Lung microvascular endothelial cell (primary cell): ENCODE measurements around the gene KIF6. TPM values are rescaled to one million over a fixed set of nuclear protein-coding genes. Genes with fewer than 3 reads are reported as not detected.
"Not testable (repeated sequence)": the region's sequence is repeated elsewhere in the genome, so short reads cannot be mapped to it uniquely, and the experiment has no call there.

ENCODE experiments used
- DNase-seq, 2 donors: peaks; one replicate each; pipeline versions ENCODE4 v3.0.0 to v3.0.0-alpha.2; 2010; ENCODE audit warnings: low read depth in 2 of 2
- total RNA-seq: library from RNA; depleted of rRNA; stranded (reverse); fragments of >200 nt; gene quantifications from 2 replicates; pipeline ENCODE4 v1.2.1, GENCODE V29; 2014

Gene KIF6
- total RNA-seq, 1 donor from 2014 or later: 0.40 TPM

GRCh38 chr6:39502362-39502955 lies 222.7 kb downstream of the KIF6 start:
- DNase-seq: not testable (repeated sequence)

DNA sequence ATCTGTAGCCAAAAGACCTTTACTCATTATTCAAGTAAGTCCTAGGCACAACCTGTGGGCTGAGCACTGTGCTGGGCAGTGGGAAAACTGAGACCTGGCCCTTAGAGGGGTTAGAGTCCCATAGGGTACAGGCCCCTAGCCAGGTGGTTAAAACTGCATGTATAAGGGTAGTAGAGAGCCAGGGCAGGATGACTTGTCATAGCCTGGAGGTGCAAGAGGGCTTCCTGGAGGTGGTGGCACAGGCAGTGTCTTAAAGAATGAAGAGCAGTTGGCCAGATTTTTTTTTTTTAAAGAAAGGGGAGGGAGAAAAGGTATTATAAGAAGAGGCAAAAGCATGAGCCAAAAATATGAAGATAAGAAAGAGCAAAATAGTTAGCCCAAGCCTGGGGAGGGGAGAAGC lies 226.2 kb downstream of the KIF6 start:
- DNase-seq: no peak

DNA sequence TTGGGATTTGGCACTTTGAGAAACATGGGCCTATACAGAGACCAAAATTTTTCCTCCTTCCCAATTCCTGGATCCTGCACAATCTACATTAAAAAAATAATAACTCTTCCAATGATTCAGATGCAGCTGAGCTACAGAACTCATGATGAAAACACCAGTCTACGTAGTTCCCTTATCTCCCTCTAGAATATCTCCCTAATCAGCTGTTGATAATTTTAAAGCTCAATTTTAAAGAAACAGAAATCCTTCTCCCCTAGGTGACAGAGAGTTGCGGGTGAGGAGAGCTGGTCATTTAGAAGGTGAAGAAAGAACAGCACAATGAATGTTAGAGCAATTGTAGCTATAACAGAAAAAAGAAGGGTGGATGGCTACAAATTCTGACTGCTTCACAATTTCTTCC lies 227.1 kb downstream of the KIF6 start:
- DNase-seq: no peak

DNA sequence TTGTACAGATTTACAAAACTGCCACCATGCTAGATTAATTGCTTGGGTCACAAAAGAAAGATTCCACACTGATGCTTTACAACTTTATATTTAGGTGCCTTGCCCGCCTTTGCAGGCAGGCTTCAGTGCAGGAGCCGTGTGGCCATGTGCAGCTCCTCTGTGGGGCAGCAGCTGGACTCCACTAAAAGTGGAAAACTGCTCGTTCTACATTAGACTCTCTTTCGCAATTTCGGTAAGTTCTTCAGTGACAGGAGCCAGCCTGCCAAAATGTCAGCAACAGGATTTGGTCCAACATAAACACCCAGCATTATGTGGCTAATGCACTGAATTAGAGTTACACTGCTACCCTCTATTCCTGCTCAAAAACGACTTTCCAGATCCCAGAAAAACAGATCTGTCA lies 228.3 kb downstream of the KIF6 start:
- DNase-seq: peak in 1 of 2 donors; percentile 60

- no peak for DNase-seq
Observed at GRCh38 chr6:39496456-39496855, 228.8 kb downstream of the KIF6 start.

GRCh38 chr6:39495640-39496039 lies 229.6 kb downstream of the KIF6 start:
- DNase-seq: no peak

DNA sequence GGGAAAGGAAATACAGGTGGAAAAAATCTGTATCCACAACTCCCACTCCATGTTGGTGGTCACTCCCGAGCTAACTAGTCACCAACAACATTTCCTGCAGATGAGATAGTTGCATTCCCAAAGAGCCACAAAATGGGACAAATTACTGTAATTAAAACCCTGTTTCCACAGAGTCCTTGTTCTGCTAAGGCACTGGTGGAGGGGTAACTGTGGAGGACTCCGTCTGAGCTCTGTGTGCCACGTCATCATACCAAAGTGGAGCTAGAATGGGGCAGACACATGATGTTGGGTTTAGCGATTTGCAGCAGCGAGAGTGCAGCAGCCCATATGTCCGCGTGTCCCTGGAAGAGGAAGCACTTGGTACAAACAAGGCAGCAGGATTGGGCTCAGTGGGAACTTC lies 230.2 kb downstream of the KIF6 start:
- DNase-seq: no peak

DNA sequence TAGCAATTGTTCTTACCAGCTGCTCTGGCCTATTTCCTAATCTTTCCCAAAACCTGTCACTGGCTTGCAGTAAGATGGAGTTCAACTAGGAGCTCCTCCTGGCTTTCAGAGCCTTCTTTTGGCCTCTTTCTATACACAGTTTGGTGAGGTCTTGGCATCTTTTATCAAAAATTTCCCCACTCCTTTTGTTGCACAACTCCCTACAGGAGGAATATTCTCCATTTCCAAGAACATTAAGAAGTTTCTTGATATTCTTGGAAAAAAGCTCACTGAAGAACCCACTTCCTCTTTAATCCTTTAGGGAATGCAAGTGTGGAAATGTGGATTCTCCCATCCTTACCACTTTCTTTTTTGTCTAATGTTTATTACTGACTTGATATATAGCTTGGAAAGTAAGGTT lies 231.4 kb downstream of the KIF6 start:
- no peak for DNase-seq

- no peak for DNase-seq
Observed at GRCh38 chr6:39493174-39493573, 232.0 kb downstream of the KIF6 start.

DNA sequence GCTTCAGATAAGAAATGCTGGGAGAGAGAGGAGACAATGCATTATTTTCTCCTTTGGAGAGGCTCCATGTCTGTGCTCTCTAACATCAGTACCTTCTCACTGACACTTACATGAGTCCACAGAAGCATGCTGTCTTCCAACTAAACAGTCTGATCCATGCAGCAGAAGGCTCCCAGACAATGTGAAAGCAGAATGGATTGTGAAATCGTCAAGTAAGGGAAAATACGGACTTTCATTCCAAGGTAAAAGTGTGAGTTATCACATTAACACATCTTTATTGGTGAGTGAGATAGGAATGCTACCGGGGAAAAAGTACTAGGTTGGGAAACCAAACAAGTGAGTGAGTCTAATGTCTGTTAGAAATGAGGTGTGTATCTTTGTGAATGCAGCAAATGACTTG lies 235.1 kb downstream of the KIF6 start:
- no peak for DNase-seq

DNA sequence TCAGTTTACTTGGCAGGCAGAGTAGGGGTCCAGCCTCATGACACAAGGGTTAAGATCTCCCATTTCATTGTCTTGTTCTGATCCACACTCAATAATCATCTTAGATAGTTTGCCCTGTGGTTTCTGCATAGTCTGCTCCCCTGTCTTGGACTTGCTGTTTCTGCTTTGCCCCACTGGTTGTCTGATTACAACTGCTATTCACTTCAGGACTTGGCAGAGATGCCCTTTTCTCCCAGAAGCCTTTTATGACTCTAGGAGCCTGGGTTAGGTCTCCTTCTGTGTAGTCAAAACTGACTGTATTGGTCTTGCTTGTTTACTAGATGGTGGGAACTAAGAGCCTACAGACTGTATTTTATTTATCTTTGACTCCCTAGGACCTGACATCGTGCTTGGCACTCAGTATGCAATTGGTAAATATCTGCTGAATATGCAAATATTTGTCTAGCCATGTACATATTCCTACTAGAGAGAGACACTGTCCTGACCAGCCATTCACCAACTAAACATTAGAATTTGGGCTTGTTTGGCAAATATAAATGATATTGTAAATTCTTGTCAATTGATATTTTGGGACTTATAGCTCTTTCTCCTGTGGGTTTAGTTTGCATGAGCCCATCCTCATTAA lies 236.8 kb downstream of the KIF6 start:
- no peak for DNase-seq

DNA sequence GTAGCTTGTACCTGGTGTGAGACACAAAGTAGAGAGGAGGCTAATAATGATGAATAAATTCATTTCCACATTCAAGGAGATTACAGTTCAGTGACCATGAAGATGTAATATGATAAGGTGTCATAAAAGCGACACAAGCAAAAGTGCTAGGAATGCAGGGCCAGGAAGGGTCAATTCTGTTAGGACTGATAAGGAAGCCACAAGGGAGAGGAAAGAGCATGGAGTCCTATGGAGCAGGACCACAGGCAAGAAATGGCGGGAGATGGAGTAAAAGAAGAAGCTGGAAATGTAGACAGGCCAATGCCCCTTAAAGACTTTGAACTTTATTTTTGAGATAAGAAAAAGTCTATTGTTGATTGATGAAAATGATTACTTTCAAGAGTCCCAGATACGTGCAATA lies 240.9 kb downstream of the KIF6 start:
- DNase-seq: no peak

DNA sequence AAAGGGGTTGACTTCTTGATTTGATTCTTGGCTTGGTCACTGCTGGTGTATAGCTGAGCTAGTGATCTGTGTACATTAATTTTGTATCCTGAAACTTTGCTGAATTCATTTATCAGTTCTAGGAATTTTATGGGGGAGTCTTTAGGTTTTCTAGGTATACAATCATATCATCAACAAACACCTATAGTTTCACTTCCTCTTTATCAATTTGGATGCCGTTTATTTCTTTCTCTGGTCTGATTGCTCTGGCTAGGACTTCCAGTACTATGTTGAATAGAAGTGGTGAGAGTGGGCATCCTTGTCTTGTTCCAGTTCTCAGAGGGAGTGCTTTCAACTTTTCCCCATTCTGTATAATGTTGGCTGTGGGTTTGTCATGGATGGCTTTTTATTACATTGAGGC lies 245.4 kb downstream of the KIF6 start:
- DNase-seq: not testable (repeated sequence)

DNA sequence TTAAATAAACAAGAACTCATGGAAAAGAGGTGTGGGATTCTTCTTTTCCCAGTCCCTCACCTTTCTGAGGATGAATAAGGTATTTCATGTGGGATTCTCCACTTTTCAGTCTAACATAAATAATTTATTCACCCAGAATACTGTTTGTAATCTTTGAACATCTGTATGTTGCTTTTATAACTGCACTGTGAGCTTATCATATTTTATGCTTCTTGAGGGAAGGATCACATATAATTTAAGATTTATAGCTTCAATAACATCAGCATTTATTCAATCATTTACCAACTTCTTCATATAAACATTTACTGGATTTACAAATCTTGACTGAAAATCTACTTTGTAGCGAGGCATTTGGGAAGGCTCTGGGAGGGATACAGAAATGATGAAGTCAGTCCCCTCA lies 248.5 kb downstream of the KIF6 start:
- no peak for DNase-seq

GRCh38 chr6:39476151-39476550 lies 249.1 kb downstream of the KIF6 start:
- DNase-seq: no peak

GRCh38 chr6:39471954-39472659 lies 253.1 kb downstream of the KIF6 start:
- peak; percentile 12 to 68 for DNase-seq

- no peak for DNase-seq
Observed at GRCh38 chr6:39470506-39470905, 254.7 kb downstream of the KIF6 start.

GRCh38 chr6:39468385-39468784 lies 256.8 kb downstream of the KIF6 start:
- no peak for DNase-seq

- DNase-seq: no peak
Observed at GRCh38 chr6:39466631-39467030, 258.6 kb downstream of the KIF6 start.

DNA sequence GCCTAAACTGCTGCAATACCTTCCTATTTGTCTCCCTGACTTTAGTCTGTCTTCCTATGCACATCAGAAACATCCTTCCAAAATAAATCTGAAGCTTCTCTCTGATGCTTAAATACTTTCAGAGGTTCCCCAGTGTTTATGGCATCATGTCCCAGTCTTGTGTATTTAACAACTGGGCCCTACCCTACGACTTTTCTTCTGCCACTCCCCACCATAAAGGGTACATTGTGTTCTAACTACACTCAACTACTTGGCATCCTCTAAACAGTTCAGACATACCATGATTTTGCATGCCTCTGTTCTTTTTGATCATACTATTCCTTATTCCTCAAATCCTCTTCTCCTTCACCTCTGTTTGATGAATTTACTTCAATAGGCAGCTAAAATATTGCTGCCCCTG lies 259.7 kb downstream of the KIF6 start:
- DNase-seq: no peak

DNA sequence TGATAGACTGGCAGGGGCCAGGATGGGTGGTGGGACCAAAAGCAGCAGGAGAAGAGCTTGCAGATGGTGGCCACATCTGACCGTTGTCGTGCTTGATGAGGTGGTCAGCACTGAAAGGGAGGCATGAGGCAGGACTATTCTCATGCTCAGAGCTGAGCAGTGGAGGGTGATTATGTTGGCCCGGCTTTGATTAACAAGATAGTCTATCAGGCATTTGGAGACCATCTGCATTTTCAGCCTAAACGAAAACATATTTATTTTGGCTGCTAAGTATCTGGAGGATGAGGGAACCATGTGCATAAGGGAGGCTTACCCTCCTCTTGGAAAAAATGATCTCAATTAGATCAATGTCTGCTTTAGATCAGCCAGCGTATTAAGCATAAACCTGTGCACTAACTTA lies 261.1 kb downstream of the KIF6 start:
- no peak for DNase-seq

GRCh38 chr6:39453956-39454524 lies 271.2 kb downstream of the KIF6 start:
- DNase-seq: no peak

- DNase-seq: peak; percentile 7 to 13
Observed at GRCh38 chr6:39453241-39453640, 272.0 kb downstream of the KIF6 start.
